PFSK-1 (cell line): ENCODE results near the gene HPD.

ENCODE experiments used
- FOXP2 ChIP-seq: optimal IDR thresholded peaks from 2 replicates; pipeline ENCODE3; 2011; ENCODE audit warnings: borderline replicate concordance, control low read depth, inconsistent platforms; ENCODE audit not compliant: insufficient read depth; ENCODE audit errors: extremely low read length, extremely low read depth
- POLR2AphosphoS5 ChIP-seq: IDR thresholded peaks from 2 replicates; pipeline ENCODE4 v1.6.1; 2012; ENCODE audit warnings: low read depth, mild to moderate bottlenecking, control low read depth, low read length, moderate library complexity
- SIN3A ChIP-seq: IDR thresholded peaks from 2 replicates; pipeline ENCODE4 v1.6.1; 2012; ENCODE audit warnings: mild to moderate bottlenecking, low read length, moderate library complexity, borderline replicate concordance; ENCODE audit not compliant: insufficient read depth
- TAF1 ChIP-seq: IDR thresholded peaks from 2 replicates; pipeline ENCODE4 v1.6.1; 2012; ENCODE audit warnings: low read length, control low read depth, borderline replicate concordance; ENCODE audit not compliant: insufficient read depth
- TF ChIP-seq, protein P1 (sequence below), 2 experiments: IDR thresholded peaks; 2 replicates each; pipeline versions ENCODE4 v1.6.1 to v1.8.0; 2011 to 2012; ENCODE audit warnings: low read depth in 2 of 2, low read length in 2 of 2, control low read depth in 1 of 2, inconsistent platforms in 1 of 2, mild to moderate bottlenecking in 1 of 2, moderate library complexity in 1 of 2; ENCODE audit not compliant: insufficient read depth in 1 of 2

HPD gene

DNA sequence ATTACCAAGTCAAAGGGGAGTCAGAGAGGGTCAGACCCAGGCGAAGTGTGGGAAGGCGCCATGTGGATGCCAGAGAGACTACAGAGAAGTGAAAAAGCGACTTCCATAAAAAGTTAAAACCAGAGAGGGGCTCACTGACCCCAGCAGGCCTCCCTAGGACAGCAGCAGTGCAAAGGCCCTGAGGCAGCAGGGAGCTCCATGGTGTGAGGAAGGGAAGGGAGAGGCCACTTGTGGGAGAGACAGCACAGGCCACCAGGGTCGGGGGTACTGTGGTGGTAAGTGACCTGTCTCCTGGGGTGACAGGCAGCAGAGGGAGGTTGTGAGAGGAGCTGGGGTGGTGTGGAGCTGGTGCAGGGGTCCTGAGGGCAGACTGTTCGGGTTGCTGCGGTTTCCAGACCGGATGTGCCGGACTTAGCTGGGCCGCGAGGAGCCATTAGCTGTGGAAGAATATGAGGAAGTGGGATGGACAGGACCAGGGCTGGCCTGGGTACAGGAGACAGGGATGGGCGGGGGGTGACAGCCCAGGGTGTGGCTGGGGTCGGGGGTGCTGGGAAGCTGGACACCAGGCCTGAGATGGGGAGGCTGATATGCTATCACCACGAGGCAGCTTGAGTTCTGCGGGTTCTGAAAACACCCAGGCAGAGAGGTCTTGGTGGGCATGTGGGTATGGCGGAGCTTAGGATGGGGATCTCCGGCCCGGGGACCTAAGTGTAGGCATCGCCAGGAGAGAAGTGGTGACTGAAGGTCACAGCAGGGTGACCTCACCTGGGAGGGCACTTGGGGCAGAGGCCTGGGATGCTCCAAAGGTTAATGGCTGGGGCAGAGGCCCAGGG, 32.1 kb downstream of the HPD start:
- TF ChIP-seq, protein P1, sequence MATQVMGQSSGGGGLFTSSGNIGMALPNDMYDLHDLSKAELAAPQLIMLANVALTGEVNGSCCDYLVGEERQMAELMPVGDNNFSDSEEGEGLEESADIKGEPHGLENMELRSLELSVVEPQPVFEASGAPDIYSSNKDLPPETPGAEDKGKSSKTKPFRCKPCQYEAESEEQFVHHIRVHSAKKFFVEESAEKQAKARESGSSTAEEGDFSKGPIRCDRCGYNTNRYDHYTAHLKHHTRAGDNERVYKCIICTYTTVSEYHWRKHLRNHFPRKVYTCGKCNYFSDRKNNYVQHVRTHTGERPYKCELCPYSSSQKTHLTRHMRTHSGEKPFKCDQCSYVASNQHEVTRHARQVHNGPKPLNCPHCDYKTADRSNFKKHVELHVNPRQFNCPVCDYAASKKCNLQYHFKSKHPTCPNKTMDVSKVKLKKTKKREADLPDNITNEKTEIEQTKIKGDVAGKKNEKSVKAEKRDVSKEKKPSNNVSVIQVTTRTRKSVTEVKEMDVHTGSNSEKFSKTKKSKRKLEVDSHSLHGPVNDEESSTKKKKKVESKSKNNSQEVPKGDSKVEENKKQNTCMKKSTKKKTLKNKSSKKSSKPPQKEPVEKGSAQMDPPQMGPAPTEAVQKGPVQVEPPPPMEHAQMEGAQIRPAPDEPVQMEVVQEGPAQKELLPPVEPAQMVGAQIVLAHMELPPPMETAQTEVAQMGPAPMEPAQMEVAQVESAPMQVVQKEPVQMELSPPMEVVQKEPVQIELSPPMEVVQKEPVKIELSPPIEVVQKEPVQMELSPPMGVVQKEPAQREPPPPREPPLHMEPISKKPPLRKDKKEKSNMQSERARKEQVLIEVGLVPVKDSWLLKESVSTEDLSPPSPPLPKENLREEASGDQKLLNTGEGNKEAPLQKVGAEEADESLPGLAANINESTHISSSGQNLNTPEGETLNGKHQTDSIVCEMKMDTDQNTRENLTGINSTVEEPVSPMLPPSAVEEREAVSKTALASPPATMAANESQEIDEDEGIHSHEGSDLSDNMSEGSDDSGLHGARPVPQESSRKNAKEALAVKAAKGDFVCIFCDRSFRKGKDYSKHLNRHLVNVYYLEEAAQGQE (IDR thresholded peaks at IDR 0.05; ENCODE audit: insufficient read depth in 1 of 2, low read depth in 2 of 2, low read length in 2 of 2): no peak
- TF ChIP-seq SIN3A (no peak), POLR2AphosphoS5 (no peak), TAF1 (no peak), FOXP2 (no peak)

DNA sequence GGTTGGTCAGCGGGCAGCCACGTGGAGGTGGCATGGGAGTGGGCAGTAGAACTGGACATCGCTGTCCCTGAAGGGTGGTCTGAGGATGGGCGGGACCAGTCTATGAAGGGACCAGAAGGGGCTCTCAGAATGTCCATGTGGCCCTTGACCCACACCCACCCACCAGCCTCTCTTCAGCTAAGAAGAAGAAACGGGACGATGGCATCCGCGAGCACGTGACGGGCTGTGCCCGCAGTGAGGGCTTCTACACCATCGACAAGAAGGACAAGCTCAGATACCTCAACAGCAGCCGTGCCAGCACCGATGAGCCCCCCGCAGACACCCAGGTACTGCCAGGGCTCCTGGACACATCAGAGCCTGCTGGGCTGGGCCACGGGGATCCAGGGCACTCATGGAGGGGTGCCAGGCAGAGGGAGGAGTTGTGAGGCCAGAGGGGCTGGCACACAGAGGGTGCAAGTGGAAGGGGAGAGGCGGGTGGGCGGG, 33.6 kb downstream of the HPD start:
- TF ChIP-seq TAF1 (no peak), FOXP2 (no peak), POLR2AphosphoS5 (no peak), SIN3A (no peak)
- TF ChIP-seq, protein P1 (IDR thresholded peaks at IDR 0.05; ENCODE audit: insufficient read depth in 1 of 2, low read depth in 2 of 2, low read length in 2 of 2): no peak

DNA sequence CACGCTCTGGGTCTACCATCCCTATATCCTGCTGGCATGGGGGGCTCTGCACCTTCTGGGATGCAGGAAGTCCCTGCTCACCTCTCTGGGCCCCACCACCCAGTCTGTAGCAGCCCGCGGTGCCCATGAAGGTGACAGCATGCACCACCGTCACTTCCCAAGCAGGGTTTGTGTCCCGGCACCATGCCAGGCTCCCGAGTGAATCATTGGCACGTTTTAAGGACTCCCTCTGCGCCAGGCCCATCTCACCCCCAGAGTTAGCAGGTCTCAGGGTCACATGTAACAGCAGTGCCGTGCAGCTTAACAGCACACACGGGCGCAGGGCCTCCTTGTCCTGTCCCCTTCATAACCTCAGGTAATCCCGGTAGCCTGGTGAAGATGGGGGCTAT, 34.9 kb downstream of the HPD start:
- no peak for TF ChIP-seq POLR2AphosphoS5
- TF ChIP-seq, protein P1 (IDR thresholded peaks at IDR 0.05; ENCODE audit: insufficient read depth in 1 of 2, low read depth in 2 of 2, low read length in 2 of 2): no peak
- TF ChIP-seq FOXP2: no peak

DNA sequence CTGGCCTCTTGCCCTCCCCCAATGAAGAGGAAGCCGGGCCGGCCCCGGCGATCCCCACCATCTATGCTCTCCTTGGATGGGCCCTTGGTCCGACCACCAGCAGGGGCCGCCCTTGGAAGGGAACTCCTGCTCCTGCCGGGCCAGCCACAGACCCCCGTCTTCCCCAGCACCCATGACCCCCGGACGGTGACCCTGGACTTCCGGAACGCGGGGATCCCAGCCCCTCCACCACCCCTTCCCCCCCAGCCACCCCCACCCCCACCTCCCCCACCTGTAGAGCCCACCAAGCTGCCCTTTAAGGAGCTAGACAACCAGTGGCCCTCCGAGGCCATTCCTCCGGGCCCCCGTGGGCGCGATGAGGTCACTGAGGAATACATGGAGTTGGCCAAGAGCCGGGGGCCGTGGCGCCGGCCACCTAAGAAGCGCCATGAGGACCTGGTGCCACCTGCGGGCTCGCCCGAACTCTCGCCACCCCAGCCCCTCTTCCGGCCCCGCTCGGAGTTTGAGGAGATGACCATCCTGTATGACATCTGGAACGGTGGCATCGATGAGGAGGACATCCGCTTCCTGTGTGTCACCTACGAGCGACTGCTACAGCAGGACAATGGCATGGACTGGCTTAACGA, 35.4 kb downstream of the HPD start:
- TF ChIP-seq FOXP2: no peak
- no peak for TF ChIP-seq SIN3A
- TF ChIP-seq POLR2AphosphoS5: no peak
- TF ChIP-seq TAF1: no peak
- TF ChIP-seq, protein P1 (IDR thresholded peaks at IDR 0.05; ENCODE audit: insufficient read depth in 1 of 2, low read depth in 2 of 2, low read length in 2 of 2): no peak
